GM18868 (cell line): Measurements from ENCODE around the gene TOM1L1.
A peak's percentile ranks its signal among the peaks of the same experiment; 100 is the strongest.

Experiments used
- ATAC-seq: cut with Tn5 transposase; IDR thresholded peaks from one replicate; pipeline ENCODE4 v1.9.1; 2021; ENCODE audit warnings: mild to moderate bottlenecking, moderate library complexity; ENCODE audit not compliant: unreplicated experiment

Gene TOM1L1

GRCh38 chr17:54892360-54892759 is 8.3 kb upstream of the TOM1L1 start:
- no peak for ATAC-seq

GRCh38 chr17:54898576-54898975 is 2.1 kb upstream of the TOM1L1 start:
- ATAC-seq: no peak

GRCh38 chr17:54899201-54899600 is 1.5 kb upstream of the TOM1L1 start:
- ATAC-seq: no peak

GRCh38 chr17:54899721-54900456 is 763 bp upstream of the TOM1L1 start:
- no peak for ATAC-seq

- ATAC-seq: no peak
Observed at GRCh38 chr17:54901230-54901822, 674 bp downstream of the TOM1L1 start.

- ATAC-seq: no peak
Observed at GRCh38 chr17:54902017-54902416, 1.4 kb downstream of the TOM1L1 start.

- ATAC-seq: no peak
Observed at GRCh38 chr17:54902611-54903010, 2.0 kb downstream of the TOM1L1 start.

DNA sequence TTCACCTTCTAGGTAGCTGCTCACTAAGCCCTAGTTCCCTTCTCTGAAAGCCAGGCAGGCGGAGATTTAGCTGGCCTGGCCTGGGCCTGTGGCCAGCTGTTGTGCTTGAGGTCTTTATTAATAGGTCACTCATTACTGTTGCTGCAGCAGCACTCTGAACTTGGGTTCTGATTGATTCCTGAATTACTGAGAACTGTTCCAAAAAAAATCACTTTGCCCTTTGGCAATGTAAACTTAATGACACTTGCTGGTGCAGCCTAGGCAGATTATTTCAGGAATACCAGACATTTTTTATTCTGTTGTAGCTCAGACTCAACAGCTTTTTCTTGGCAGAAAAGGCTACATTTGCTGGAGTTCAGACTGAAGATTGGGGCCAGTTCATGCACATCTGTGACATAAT is 2.7 kb downstream of the TOM1L1 start:
- ATAC-seq: no peak

DNA sequence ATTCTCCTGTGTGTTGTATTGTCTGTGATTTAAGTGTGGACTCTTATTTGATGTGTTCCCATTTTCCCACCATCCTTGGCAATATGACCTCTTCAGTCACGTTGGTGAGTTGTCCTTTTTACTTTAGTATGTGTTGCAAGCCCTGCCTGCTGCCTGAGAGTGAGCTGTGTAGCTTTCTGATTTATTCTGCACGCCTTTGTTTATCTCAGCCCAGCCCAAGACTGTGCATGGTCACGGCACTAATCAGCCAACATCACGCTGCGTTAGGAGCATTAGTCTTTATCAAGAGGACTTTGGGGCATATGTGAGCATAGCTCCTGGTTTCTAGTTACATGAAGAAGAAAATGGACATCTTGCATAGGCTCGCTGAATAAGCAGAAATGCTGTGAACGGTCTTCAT is 6.0 kb downstream of the TOM1L1 start:
- no peak for ATAC-seq

GRCh38 chr17:54907376-54907775 is 6.7 kb downstream of the TOM1L1 start:
- ATAC-seq: no peak

GRCh38 chr17:54909766-54910165 is 9.1 kb downstream of the TOM1L1 start:
- ATAC-seq: no peak

DNA sequence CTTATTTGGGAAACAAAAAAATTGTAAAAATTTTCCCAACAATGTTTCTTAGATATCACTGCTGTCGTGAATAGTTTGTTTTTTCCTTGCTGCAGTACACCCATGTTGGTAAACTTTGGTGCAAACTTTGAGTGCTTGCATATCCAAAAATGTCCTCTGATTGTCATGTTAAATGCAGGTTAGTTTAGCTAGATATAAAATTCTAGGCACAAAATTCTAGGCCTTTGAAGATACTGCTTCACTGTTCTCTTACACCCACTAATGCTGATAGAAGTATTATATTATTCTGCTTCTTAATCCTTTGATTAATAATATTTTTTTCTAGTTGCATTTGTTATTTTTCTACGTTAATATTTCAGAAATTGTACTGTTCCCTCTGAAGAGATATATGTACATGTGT is 16.1 kb downstream of the TOM1L1 start:
- ATAC-seq: no peak

DNA sequence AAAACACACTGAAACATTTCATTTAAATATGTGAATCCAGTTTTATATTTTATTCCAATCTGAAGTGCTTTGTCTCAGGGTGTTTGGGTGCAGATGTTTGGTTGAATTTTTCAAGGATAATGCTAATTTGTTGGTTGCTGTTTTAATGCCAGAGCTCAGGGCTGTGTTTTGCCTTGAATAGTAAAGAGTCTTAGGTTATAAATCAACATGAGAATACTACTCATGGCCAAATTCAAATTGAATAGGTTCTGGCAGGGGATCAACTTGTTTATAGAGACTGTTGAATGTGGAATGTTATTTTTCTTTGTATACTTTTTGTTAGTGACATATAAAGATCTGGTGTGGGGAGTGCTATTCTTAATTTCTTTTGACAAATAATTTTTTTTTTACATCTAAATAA is 18.8 kb downstream of the TOM1L1 start:
- ATAC-seq: no peak

GRCh38 chr17:54920819-54921218 is 20.2 kb downstream of the TOM1L1 start:
- ATAC-seq: peak; percentile 76

DNA sequence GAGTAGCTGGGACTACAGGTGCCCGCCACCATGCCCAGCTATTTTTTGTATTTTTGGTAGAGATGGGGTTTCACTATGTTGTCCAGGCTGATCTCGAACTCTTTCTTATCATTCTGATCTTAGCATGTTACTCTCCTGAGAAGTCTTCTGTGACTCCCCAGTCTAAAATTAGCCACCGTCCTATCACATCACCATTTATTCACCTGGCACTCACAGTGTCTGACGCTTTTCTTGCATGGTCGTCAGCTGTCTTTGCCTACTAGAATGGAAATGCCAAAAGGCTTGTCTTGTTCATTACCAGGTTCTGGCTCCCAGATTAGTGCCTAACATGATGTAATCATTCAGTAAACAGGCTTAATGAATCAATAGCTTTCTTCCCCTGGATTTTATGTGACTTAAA is 23.8 kb downstream of the TOM1L1 start:
- no peak for ATAC-seq

DNA sequence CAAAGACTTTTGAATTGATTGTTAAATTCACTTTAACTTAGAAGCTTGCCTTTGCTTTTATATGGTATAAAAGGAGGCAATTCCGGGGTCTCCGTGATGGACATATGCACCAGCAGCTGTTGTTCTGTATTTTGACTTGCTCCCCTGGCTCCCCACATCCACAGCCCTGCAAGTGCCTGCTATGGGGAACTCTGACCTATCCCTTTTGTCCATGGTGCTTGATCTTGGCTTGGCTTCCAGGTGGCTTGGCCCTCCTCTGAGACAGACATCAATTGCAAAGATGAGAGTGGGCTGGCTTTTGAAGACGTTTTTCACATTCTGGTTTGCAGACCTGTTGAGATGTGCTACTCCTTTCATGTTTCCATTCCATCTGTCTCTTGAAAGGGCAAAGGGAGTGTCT is 26.9 kb downstream of the TOM1L1 start:
- ATAC-seq: no peak

DNA sequence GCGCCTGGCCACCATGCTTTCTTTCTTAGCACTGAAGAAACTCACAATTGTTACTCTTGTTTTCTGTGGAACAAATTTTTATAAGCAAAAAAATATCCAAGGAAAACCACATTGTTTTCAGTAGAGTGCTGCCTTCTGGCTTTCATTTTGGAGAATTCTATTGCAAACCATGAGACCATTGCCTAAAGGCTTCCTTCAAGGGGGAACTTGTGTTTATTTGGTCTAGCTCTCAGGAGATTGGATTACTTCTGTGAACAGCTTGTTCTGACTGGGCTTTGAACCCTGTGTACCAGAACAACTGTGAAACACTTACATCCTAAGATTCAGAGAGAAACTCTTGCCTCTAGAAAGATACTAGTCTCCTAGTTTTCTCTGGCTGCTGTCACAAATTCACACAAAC is 32.1 kb downstream of the TOM1L1 start:
- no peak for ATAC-seq

DNA sequence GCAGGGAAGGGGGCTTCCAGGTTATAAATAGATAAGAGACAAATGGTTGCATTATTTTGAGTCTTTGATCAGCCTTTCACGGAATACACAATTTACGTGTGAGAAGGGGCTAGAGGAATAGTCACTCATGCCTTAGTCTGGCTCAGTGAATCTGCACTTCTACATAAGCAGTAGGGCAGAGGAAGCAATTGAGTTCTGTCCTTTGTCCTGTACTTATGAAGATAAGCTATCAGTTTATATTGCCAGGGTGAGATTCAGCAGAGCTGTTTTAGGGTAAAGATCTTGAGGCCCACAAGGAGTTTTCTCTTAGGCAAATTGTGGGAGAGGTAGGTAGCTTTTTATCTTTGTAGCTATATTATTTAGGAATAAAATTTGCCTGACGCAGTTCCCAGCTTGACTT is 33.3 kb downstream of the TOM1L1 start:
- ATAC-seq: no peak

- no peak for ATAC-seq
Observed at GRCh38 chr17:54935471-54935870, 34.8 kb downstream of the TOM1L1 start.

DNA sequence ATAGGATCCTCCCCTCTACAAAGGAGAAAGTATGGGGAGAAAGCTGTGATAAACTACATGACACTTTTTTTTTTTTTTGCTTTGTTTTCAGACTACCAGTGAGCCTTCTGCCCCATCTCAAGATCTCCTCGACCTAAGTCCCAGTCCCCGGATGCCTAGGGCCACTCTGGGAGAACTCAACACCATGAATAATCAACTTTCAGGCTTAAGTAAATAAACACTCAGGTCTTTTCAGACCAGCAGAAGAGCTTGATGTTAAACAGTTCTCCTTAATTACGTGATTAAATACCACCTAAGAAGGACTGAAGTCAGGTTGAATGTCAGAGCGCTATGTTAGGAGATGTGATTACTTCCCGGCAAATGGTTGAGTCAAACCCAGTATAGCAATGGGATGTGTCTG is 36.4 kb downstream of the TOM1L1 start:
- ATAC-seq: no peak

GRCh38 chr17:54937426-54937825 is 36.8 kb downstream of the TOM1L1 start:
- no peak for ATAC-seq

GRCh38 chr17:54941285-54941684 is 40.6 kb downstream of the TOM1L1 start:
- ATAC-seq: no peak

- ATAC-seq: no peak
Observed at GRCh38 chr17:54944796-54945195, 44.1 kb downstream of the TOM1L1 start.
